AG04449 (cell line): ENCODE data around the gene MAD1L1.

Experiments
- CTCF ChIA-PET: fragments of 350-600 bp; formaldehyde crosslinking; extraction: SDS; loops from one replicate; lab custom pipeline; 2021; ENCODE audit warnings: antibody characterized with exemption; lab: Yijun Ruan, JAX
- POLR2A ChIA-PET: fragments of 400-600, 350-600 bp; formaldehyde crosslinking; extraction: SDS; loops from one replicate; lab custom pipeline; 2020; ENCODE audit warnings: antibody characterized with exemption, inconsistent platforms; lab: Yijun Ruan, JAX
- DNase-seq: peaks from one replicate; pipeline ENCODE4 v3.0.0-alpha.2; 2010; ENCODE audit warnings: low read depth, low spot score
- H3K4me3 ChIP-seq: 2 replicates; pipeline ENCODE4 v1.5.1; 2011; ENCODE audit warnings: low read depth, mild to moderate bottlenecking, control low read depth, low read length
- TF ChIP-seq, protein P1 (sequence below): IDR thresholded peaks from one replicate; pipeline ENCODE4 v1.5.1; 2011; ENCODE audit warnings: mild to moderate bottlenecking, moderate library complexity, low read length, control low read depth, inconsistent platforms; ENCODE audit not compliant: insufficient read depth; ENCODE audit errors: missing control alignments

MAD1L1 gene

DNA sequence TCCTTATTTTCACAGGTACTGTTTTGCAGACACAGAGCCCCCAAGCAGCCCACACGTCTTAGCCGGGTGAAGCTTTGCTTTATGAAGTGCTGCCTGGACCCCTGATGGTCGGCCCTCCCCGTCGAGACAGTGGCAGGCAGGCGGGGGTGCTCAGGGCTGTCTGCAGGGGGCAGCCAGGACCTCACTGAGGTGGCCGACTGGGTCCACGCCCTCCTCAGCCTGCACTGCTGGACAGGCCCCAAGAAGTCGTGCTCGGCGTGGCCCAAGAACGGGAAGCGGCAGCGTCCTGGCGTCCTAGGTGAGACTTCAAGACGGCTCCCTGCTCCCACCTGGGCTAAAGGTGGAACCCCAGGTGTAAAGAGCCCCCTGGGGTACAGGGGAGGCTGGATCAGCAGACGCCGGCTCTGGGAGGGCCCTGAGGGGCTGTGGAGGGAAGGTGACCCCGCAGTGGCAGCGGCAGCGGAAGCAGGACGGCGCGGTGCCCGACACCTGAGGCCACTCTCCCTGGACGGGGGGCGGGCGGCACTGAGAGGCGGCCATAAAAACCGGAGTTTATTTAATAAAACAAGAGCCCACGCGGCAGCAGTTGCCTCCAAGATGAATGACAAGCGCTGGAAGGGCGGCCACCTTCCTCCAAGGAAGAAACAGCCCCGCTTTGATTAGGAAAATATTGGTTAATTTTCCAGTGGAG is 383.2 kb downstream of the MAD1L1 start:
- CTCF ChIA-PET = no interaction called here

GRCh38 chr7:1848911-1849311 is 383.8 kb downstream of the MAD1L1 start:
- DNase-seq = no peak
- ChIA-PET POLR2A (no interaction called here), CTCF (no interaction called here)
- no peak overlapping the region for H3K4me3 ChIP-seq
- TF ChIP-seq, protein P1, sequence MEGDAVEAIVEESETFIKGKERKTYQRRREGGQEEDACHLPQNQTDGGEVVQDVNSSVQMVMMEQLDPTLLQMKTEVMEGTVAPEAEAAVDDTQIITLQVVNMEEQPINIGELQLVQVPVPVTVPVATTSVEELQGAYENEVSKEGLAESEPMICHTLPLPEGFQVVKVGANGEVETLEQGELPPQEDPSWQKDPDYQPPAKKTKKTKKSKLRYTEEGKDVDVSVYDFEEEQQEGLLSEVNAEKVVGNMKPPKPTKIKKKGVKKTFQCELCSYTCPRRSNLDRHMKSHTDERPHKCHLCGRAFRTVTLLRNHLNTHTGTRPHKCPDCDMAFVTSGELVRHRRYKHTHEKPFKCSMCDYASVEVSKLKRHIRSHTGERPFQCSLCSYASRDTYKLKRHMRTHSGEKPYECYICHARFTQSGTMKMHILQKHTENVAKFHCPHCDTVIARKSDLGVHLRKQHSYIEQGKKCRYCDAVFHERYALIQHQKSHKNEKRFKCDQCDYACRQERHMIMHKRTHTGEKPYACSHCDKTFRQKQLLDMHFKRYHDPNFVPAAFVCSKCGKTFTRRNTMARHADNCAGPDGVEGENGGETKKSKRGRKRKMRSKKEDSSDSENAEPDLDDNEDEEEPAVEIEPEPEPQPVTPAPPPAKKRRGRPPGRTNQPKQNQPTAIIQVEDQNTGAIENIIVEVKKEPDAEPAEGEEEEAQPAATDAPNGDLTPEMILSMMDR = no peak

More for the DNA sequence above, 383.2 kb downstream of the MAD1L1 start:
- DNase-seq = no peak
- H3K4me3 ChIP-seq = no peak overlapping the region
- TF ChIP-seq, protein P1 = no peak
- POLR2A ChIA-PET = no interaction called here

- POLR2A ChIA-PET = no interaction called here
- DNase-seq = no peak
- H3K4me3 ChIP-seq = no peak overlapping the region
- TF ChIP-seq, protein P1 = no peak
- CTCF ChIA-PET = no interaction called here
Measured at GRCh38 chr7:1848013-1848640, 384.6 kb downstream of the MAD1L1 start.

- TF ChIP-seq, protein P1 = no peak
- no peak for DNase-seq
- ChIA-PET POLR2A (no interaction called here), CTCF (no interaction called here)
- H3K4me3 ChIP-seq = no peak overlapping the region
Measured at GRCh38 chr7:1847260-1848001, 385.3 kb downstream of the MAD1L1 start.

DNA sequence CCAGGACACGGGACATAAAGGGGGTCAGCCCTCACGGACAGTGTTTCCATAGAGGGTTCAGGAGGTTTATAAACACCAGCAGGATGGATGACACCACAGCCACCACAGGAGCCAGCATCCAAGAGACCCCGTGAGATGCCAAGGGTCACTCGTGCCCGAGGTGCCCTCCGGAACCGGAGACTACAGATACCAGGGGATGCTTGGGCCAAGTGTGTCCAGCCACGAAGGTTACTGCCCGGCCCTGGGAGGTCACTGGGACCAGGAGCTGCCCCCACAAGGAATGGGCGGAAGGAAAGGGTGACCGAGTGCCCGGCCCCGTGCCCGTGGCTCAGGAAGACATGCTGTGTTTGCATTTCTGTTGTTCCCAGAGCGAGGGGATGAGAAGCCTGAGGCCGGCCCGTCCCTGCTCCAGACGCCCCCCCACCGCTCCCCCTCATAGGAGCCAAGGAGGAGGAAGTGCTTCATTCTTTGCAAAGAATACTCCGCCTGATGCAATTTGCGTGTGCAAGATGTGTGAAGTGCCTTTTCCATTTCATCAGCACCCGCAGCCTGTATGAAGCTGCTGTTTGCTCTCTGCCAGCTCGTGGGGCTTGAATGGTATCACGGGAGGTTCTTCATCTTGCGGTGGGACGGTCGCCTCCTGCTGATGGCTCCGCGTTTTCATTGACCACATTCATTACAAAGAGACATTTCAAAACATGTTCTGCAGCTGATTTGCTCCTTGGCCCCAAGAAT is 386.2 kb downstream of the MAD1L1 start:
- DNase-seq = no peak
- TF ChIP-seq, protein P1 = no peak
- POLR2A ChIA-PET = no interaction called here
- H3K4me3 ChIP-seq = no peak overlapping the region
- CTCF ChIA-PET = no interaction called here
